Myometrial cell (primary cell): ENCODE data around the gene KLHL3. TPM values are rescaled to one million over a fixed set of nuclear protein-coding genes. Genes with fewer than 3 reads are reported as not detected.

ENCODE experiments used
- total RNA-seq: library from RNA; depleted of rRNA; stranded (reverse); fragments of >200 nt; gene quantifications from 2 replicates; pipeline ENCODE4 v1.2.3, GENCODE V29; 2015

KLHL3 gene, protein sequence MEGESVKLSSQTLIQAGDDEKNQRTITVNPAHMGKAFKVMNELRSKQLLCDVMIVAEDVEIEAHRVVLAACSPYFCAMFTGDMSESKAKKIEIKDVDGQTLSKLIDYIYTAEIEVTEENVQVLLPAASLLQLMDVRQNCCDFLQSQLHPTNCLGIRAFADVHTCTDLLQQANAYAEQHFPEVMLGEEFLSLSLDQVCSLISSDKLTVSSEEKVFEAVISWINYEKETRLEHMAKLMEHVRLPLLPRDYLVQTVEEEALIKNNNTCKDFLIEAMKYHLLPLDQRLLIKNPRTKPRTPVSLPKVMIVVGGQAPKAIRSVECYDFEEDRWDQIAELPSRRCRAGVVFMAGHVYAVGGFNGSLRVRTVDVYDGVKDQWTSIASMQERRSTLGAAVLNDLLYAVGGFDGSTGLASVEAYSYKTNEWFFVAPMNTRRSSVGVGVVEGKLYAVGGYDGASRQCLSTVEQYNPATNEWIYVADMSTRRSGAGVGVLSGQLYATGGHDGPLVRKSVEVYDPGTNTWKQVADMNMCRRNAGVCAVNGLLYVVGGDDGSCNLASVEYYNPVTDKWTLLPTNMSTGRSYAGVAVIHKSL
- total RNA-seq = 1.4 and 3.2 TPM in 2 replicates

DNA sequence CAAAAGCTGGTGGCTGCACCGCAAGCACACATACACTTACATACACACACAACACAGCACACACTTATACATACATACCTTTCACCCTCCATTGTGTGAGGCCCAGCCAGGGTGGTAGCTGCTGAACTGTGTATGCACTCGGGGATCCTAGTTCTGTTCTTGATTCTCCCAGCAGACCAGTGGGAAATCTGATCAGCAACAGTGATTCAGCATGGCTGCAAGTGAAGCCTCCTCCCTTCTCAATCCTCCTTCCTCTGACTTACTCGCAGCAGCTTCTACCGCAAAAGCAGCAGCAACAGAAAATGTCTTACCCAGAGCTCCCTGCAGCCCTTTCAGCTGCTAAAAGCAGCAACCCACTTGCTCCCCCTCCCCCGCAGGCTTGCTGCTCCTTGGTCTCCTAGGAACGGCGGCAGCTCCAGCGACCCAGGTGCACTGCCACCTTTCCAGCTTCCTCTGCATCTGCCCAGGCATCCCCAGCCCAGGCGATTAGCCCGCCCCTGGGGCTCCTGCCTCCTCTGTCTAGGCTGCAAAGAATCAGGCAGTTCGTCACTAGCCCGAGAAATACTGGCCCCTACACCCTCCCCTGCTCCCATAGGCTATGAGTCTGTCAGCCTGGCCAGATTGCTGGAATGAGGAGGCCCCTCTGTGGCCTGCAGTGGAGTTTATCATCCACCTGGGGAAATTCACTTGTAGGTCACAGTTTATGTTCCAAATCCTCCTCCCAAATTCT lies at the start of gene KLHL3:
KLHL3 (minus strand) TSS at position 535 of the 730 bp plus-strand sequence; CDS start at position 92, 443 bp downstream.

DNA sequence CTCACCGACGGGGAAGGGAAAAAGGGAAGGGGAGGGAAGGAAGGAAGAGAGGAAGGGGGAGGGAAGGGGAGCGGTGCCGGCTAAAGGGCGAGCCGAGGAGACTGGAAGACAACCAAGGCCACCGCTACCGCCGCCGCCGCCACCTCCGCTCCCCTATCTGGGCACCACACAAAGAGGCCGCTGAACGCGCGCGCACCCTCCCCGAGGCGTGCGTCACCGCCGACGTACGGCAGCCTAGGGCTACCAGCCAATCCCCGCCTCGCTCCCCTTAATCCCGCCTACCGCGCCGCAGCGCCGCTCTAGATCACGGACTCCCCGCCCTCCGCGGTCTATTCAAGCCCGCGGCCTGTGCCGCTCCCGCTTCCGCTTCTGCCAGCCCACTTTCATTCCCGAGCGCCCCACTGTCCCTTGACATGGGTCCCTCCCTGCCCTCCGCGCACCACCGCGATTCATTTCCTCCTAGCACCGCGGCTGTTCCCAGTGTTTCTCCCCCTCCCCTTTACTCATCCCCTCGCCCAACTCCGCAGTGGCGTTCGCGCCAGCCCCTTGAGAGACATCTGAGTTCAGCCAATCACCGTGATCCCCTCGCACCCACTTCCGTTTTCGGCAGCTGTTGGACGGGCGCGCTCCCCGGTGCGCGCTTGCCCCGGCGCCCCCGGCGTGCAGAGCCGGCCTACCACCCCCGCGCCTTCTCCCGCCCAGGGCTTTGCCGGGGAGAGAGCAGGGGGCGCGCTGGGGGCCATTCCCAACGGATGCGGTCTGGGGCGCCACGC lies 18.5 kb upstream of the KLHL3 start, which contains the start of gene HNRNPA0:
HNRNPA0 (minus strand) TSS at position 176 of the 773 bp plus-strand sequence. CDS start 297 bp downstream, outside the sequence.

Other genes starting within 250 kb of the KLHL3 start
- gene SPOCK1, start 236.8 kb downstream of the KLHL3 start, total RNA-seq = 8.9 and 14.9 TPM in 2 replicates
- gene HNRNPA0, start 18.3 kb upstream of the KLHL3 start, total RNA-seq = 5.8 and 7.5 TPM in 2 replicates
- not detected in 2 replicates for gene MYOT, start 131.8 kb upstream of the KLHL3 start, total RNA-seq
- not detected in 2 replicates for gene PKD2L2, start 153.4 kb upstream of the KLHL3 start, total RNA-seq